ENCODE data around the gene ANKRD55.
"Not testable (repeated sequence)": the region's sequence is repeated elsewhere in the genome, so short reads cannot be mapped to it uniquely, and the experiment has no call there.

- TF ChIP-seq CTCF (IDR thresholded peaks at IDR 0.05; ENCODE audit: low read depth, low read length, missing input control); JUND (IDR thresholded peaks at IDR 0.05); TAF1 (conservative IDR thresholded peaks at IDR 0.05); RAD21 (IDR thresholded peaks at IDR 0.05); SP1 (IDR thresholded peaks at IDR 0.05); ZBTB33 (IDR thresholded peaks at IDR 0.05): not testable (repeated sequence)
Observed at GRCh38 chr5:56122360-56122985, 110.7 kb downstream of the ANKRD55 start.
